WTC11 (cell line): Measurements from ENCODE around the gene INKA2. TPM values are rescaled to one million over a fixed set of nuclear protein-coding genes. Genes with fewer than 3 reads are reported as not detected.

ENCODE experiments used
- ATAC-seq: fragments of 200-7000 bp; cut with Tn5 transposase; 2 replicates; pipeline ENCODE4 v1.10.0; 2021; ENCODE audit warnings: mild to moderate bottlenecking, moderate library complexity
- CTCF ChIA-PET: fragments of 300-600 bp; sonication (Branson Sonifier 250); formaldehyde crosslinking; loops from one replicate; lab custom pipeline; 2021; ENCODE audit warnings: antibody characterized with exemption; lab: Charles Lee
- POLR2A ChIA-PET: fragments of 350-600 bp; sonication (Branson Sonifier 250); formaldehyde crosslinking; loops from one replicate; lab custom pipeline; 2021; ENCODE audit warnings: antibody characterized with exemption; lab: Charles Lee
- DNase-seq: peaks from one replicate; pipeline ENCODE4 v3.0.0; 2021; ENCODE audit warnings: low spot score
- H3K27ac Mint-ChIP-seq: 2 replicates; pipeline ENCODE4 v1.8.0; 2021; ENCODE audit warnings: mixed read lengths
- H3K27me3 Mint-ChIP-seq: 2 replicates; pipeline ENCODE4 v1.8.0; 2021; ENCODE audit warnings: low read depth, mild to moderate bottlenecking, moderate library complexity, mixed read lengths
- H3K36me3 Mint-ChIP-seq: 2 replicates; pipeline ENCODE4 v1.8.0; 2021; ENCODE audit warnings: mixed read lengths
- H3K4me1 Mint-ChIP-seq: 2 replicates; pipeline ENCODE4 v1.8.0; 2022; ENCODE audit warnings: mixed read lengths
- H3K4me3 Mint-ChIP-seq: 2 replicates; pipeline ENCODE4 v1.8.0; 2021; ENCODE audit warnings: mild to moderate bottlenecking, moderate library complexity, mixed read lengths
- H3K9me3 Mint-ChIP-seq: 2 replicates; pipeline ENCODE4 v1.8.0; 2021; ENCODE audit warnings: mixed read lengths
- AR ChIP-seq: fragments of 250-450 bp; sonication (Bioruptor Pico); IDR thresholded peaks from 2 replicates; pipeline ENCODE4 v1.9.0; 2021; ENCODE audit warnings: mild to moderate bottlenecking
- ATF6 ChIP-seq: sonication (generic); formaldehyde crosslinking; IDR thresholded peaks from 2 replicates; pipeline ENCODE4 v1.8.1; 2023; ENCODE audit warnings: mild to moderate bottlenecking, missing genetic modification reagents
- CBFB ChIP-seq: sonication (generic); formaldehyde crosslinking; IDR thresholded peaks from 2 replicates; pipeline ENCODE4 v1.8.1; 2022; ENCODE audit warnings: mild to moderate bottlenecking, low read depth, missing genetic modification reagents
- FOXK1 ChIP-seq: sonication (generic); formaldehyde crosslinking; IDR thresholded peaks from 2 replicates; pipeline ENCODE4 v1.8.0; 2022; ENCODE audit warnings: mild to moderate bottlenecking, moderate library complexity, missing genetic modification reagents
- FOXP4 ChIP-seq: sonication (generic); formaldehyde crosslinking; IDR thresholded peaks from 2 replicates; pipeline ENCODE4 v1.8.0; 2022; ENCODE audit warnings: mild to moderate bottlenecking, missing genetic modification reagents
- JAZF1 ChIP-seq: fragments of 250-450 bp; sonication (Bioruptor Pico); IDR thresholded peaks from 2 replicates; pipeline ENCODE4 v1.9.0; 2021; ENCODE audit warnings: moderate library complexity, mild to moderate bottlenecking, inconsistent platforms
- PRDM15 ChIP-seq: sonication (generic); formaldehyde crosslinking; IDR thresholded peaks from 2 replicates; pipeline ENCODE4 v1.8.0; 2022; ENCODE audit warnings: missing genetic modification reagents
- PRRX2 ChIP-seq: fragments of 250-450 bp; sonication (Bioruptor Pico); IDR thresholded peaks from 2 replicates; pipeline ENCODE4 v1.8.0; 2021; ENCODE audit warnings: mild to moderate bottlenecking
- SMAD4 ChIP-seq: sonication (generic); formaldehyde crosslinking; IDR thresholded peaks from 2 replicates; pipeline ENCODE4 v1.8.0; 2022; ENCODE audit warnings: mild to moderate bottlenecking, missing genetic modification reagents
- TEAD1 ChIP-seq: sonication (generic); formaldehyde crosslinking; IDR thresholded peaks from 2 replicates; pipeline ENCODE4 v1.8.0; 2022; ENCODE audit warnings: mild to moderate bottlenecking, missing genetic modification reagents
- ZNF121 ChIP-seq: sonication (generic); formaldehyde crosslinking; IDR thresholded peaks from 2 replicates; pipeline ENCODE4 v1.8.0; 2023; ENCODE audit warnings: missing genetic modification reagents
- ZNF425 ChIP-seq: fragments of 250-450 bp; sonication (Bioruptor Pico); conservative IDR thresholded peaks from 2 replicates; pipeline ENCODE4 v1.9.0; 2021; ENCODE audit warnings: mild to moderate bottlenecking
- ZNF512 ChIP-seq: sonication (generic); formaldehyde crosslinking; IDR thresholded peaks from 2 replicates; pipeline ENCODE4 v1.8.1; 2022; ENCODE audit warnings: missing genetic modification reagents, borderline replicate concordance
- ZSCAN18 ChIP-seq: fragments of 250-450 bp; sonication (Bioruptor Pico); IDR thresholded peaks from 2 replicates; pipeline ENCODE4 v2.1.2; 2022; ENCODE audit warnings: mild to moderate bottlenecking, moderate library complexity
- total RNA-seq: library from RNA; stranded (reverse); gene quantifications from 3 replicates; pipeline ENCODE4 v1.2.3, GENCODE V29; 2021

The INKA2 gene
- total RNA-seq, 1 experiment from 2014 or later, result 20.1 TPM

GRCh38 chr1:111691886-111692285 is 47.3 kb downstream of the INKA2 start (continued):
- TF ChIP-seq PRDM15 (CRISPR knock-in tag) (no peak), ZNF512 (CRISPR knock-in tag) (no peak), SMAD4 (CRISPR knock-in tag) (no peak), AR (CRISPR knock-in tag) (no peak), PRRX2 (CRISPR knock-in tag) (no peak), ZSCAN18 (CRISPR knock-in tag) (no peak), TEAD1 (CRISPR knock-in tag) (no peak), FOXK1 (CRISPR knock-in tag) (no peak), ZNF121 (no peak), CBFB (CRISPR knock-in tag) (no peak), JAZF1 (CRISPR knock-in tag) (no peak), ZNF425 (no peak), FOXP4 (CRISPR knock-in tag) (no peak)

GRCh38 chr1:111690306-111690617 is 48.9 kb downstream of the INKA2 start:
- Mint-ChIP-seq H3K4me1 (no peaks in the 10 kb centered on the region), H3K36me3 (peaks cover 6% of the 10 kb centered on the region), H3K27me3 (no peaks in the 10 kb centered on the region), H3K9me3 (peaks cover 6% of the 10 kb centered on the region), H3K4me3 (no peak overlapping the region), H3K27ac (no peak overlapping the region)
- no peak for DNase-seq
- ATAC-seq, result no peak
- ChIA-PET CTCF (interaction anchor here (3.4 kb wide), 1 partner anchor 183 kb away, joined by 15 read pairs; no protein-coding TSS in a partner anchor), POLR2A (no interaction called here)
- TF ChIP-seq ATF6 (no peak), FOXK1 (CRISPR knock-in tag) (no peak)
